Activated B cell treated with CpG ODN at 0.5 μM for 24 hours (primary cell): ENCODE results near the gene UBQLN2. TPM values are rescaled to one million over a fixed set of nuclear protein-coding genes. Genes with fewer than 3 reads are reported as not detected.
A peak's percentile ranks its signal among the peaks of the same experiment; 100 is the strongest.

Experiments used
- ATAC-seq: fragments of 200-7000 bp; cut with Tn5 transposase; one replicate; pipeline ENCODE4 v1.10.0; 2021; ENCODE audit warnings: low read depth, mild to moderate bottlenecking, moderate library complexity
- CTCF ChIA-PET: fragments of 350-600 bp; sonication (Branson Sonifier 250); formaldehyde crosslinking; loops from one replicate; lab custom pipeline; 2021; ENCODE audit warnings: antibody characterized with exemption; lab: Charles Lee
- POLR2A ChIA-PET: fragments of 350-600 bp; sonication (Branson Sonifier 250); formaldehyde crosslinking; loops from one replicate; lab custom pipeline; 2021; ENCODE audit warnings: antibody characterized with exemption; lab: Charles Lee
- DNase-seq: peaks from one replicate; pipeline ENCODE4 v3.0.0; 2022
- H3K27ac Mint-ChIP-seq: one replicate; pipeline ENCODE4 v1.8.0; 2020; ENCODE audit warnings: mixed read lengths
- H3K27me3 Mint-ChIP-seq: one replicate; pipeline ENCODE4 v1.8.0; 2021; ENCODE audit warnings: mixed read lengths
- H3K36me3 Mint-ChIP-seq: one replicate; pipeline ENCODE4 v1.8.0; 2021; ENCODE audit warnings: low read depth, mixed read lengths
- H3K4me1 Mint-ChIP-seq: one replicate; pipeline ENCODE4 v1.8.0; 2021; ENCODE audit warnings: mixed read lengths
- H3K4me3 Mint-ChIP-seq: one replicate; pipeline ENCODE4 v1.8.0; 2020; ENCODE audit warnings: mild to moderate bottlenecking, mixed read lengths
- H3K9me3 Mint-ChIP-seq: one replicate; pipeline ENCODE4 v1.8.0; 2020; ENCODE audit warnings: mixed read lengths
- intact Hi-C: fragments of 100-400 bp; cut with micrococcal nuclease; formaldehyde crosslinking; loops from one replicate; pipeline ENCODE4 v1.15.1; 2024
- total RNA-seq: library from RNA; stranded (reverse); gene quantifications from 2 replicates; pipeline ENCODE4 v1.2.3, GENCODE V29; 2022
- TF ChIP-seq, protein P1 (sequence below): fragments of 200-600 bp; IDR thresholded peaks from one replicate; pipeline ENCODE4 v1.8.0; 2022; ENCODE audit warnings: antibody characterized with exemption, mild to moderate bottlenecking

UBQLN2 gene
- total RNA-seq, 1 donor from 2014 or later = 26.6 TPM

DNA sequence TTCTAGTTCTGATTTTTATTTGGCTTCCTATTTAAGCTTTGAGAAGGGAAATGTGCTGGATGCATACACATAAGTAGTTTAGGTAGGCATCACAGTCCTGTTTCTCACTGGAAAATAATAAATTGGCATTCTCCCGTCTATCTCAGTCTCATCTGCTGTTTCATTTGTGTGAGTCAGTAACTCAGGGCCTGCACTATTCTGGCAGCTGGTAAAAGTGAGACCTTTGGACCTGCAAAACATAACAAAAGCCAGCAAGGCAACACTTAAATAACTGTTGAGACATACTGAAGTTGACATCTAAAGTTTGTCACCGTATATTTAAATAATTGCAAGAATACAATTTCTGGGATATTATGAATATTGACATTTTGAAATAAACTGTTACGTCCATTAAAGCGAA lies 8.6 kb upstream of the UBQLN2 start:
- ChIA-PET POLR2A (no interaction called here), CTCF (no interaction called here)
- H3K4me1 Mint-ChIP-seq = no peaks in the 10 kb centered on the region
- no peak overlapping the region for H3K27ac Mint-ChIP-seq
- no peaks in the 10 kb centered on the region for H3K36me3 Mint-ChIP-seq
- no peak overlapping the region for H3K4me3 Mint-ChIP-seq
- DNase-seq (no peak), ATAC-seq (no peak)
- TF ChIP-seq, protein P1, sequence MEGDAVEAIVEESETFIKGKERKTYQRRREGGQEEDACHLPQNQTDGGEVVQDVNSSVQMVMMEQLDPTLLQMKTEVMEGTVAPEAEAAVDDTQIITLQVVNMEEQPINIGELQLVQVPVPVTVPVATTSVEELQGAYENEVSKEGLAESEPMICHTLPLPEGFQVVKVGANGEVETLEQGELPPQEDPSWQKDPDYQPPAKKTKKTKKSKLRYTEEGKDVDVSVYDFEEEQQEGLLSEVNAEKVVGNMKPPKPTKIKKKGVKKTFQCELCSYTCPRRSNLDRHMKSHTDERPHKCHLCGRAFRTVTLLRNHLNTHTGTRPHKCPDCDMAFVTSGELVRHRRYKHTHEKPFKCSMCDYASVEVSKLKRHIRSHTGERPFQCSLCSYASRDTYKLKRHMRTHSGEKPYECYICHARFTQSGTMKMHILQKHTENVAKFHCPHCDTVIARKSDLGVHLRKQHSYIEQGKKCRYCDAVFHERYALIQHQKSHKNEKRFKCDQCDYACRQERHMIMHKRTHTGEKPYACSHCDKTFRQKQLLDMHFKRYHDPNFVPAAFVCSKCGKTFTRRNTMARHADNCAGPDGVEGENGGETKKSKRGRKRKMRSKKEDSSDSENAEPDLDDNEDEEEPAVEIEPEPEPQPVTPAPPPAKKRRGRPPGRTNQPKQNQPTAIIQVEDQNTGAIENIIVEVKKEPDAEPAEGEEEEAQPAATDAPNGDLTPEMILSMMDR = no peak
- H3K27me3 Mint-ChIP-seq = no peaks in the 10 kb centered on the region
- no peaks in the 10 kb centered on the region for H3K9me3 Mint-ChIP-seq
- intact Hi-C loops = no loop called here

GRCh38 chrX:56557376-56557929 lies 6.0 kb upstream of the UBQLN2 start:
- no peaks in the 10 kb centered on the region for H3K4me1 Mint-ChIP-seq
- no peaks in the 10 kb centered on the region for H3K9me3 Mint-ChIP-seq
- TF ChIP-seq, protein P1 = no peak
- ChIA-PET POLR2A (no interaction called here), CTCF (no interaction called here)
- H3K4me3 Mint-ChIP-seq = no peak overlapping the region
- ATAC-seq = no peak
- no peaks in the 10 kb centered on the region for H3K27me3 Mint-ChIP-seq
- DNase-seq = no peak
- H3K27ac Mint-ChIP-seq = no peak overlapping the region
- intact Hi-C loops = no loop called here
- no peaks in the 10 kb centered on the region for H3K36me3 Mint-ChIP-seq

GRCh38 chrX:56564164-56564885 lies 898 bp downstream of the UBQLN2 start:
- Mint-ChIP-seq H3K4me3 (peak overlapping the region; percentile 88), H3K4me1 (peaks cover 35% of the 10 kb centered on the region), H3K9me3 (no peaks in the 10 kb centered on the region), H3K27me3 (no peaks in the 10 kb centered on the region), H3K36me3 (peaks cover 8% of the 10 kb centered on the region), H3K27ac (peak overlapping the region; percentile 96)
- ChIA-PET CTCF (no interaction called here), POLR2A (interaction anchor here (2.4 kb wide), 1 partner anchor 164 kb away, joined by 7 read pairs; no protein-coding TSS in a partner anchor)
- TF ChIP-seq, protein P1 = no peak
- ATAC-seq (no peak), DNase-seq (no peak)
- intact Hi-C loops = loop anchor here (2.0 to 10.0 kb wide), 7 partner anchors 164 to 1400 kb away; partner anchors contain the start of genes NBDY, RRAGB and ZXDB

GRCh38 chrX:56564921-56565840 lies 1.8 kb downstream of the UBQLN2 start:
- DNase-seq (no peak), ATAC-seq (no peak)
- intact Hi-C loops = loop anchor here (2.0 to 10.0 kb wide), 8 partner anchors 164 to 1400 kb away; partner anchors contain the start of genes KLF8, NBDY, RRAGB and ZXDB
- Mint-ChIP-seq H3K27ac (peak overlapping the region; percentile 96), H3K4me3 (peak overlapping the region; percentile 88), H3K36me3 (peaks cover 10% of the 10 kb centered on the region), H3K27me3 (no peaks in the 10 kb centered on the region), H3K4me1 (peaks cover 43% of the 10 kb centered on the region), H3K9me3 (no peaks in the 10 kb centered on the region)
- POLR2A ChIA-PET = interaction anchor here (2.4 kb wide), 1 partner anchor 163 kb away, joined by 7 read pairs; no protein-coding TSS in a partner anchor
- CTCF ChIA-PET = no interaction called here
- TF ChIP-seq, protein P1 = no peak
